GM23338 (cell line): ENCODE data around the gene REELD1. TPM values are rescaled to one million over a fixed set of nuclear protein-coding genes. Genes with fewer than 3 reads are reported as not detected.

Experiments
- ATAC-seq: fragments of 200-7000 bp; cut with Tn5 transposase; 3 replicates; pipeline ENCODE4 v1.9.1; 2020
- DNase-seq: peaks from one replicate; pipeline ENCODE4 v3.0.0-alpha.2; 2015; ENCODE audit warnings: low spot score
- H2AFZ ChIP-seq: fragments of 200-600 bp; sonication (generic); 2 replicates; pipeline ENCODE4 v1.8.0; 2016; ENCODE audit warnings: antibody characterized with exemption, mild to moderate bottlenecking, moderate library complexity
- H3F3A ChIP-seq: fragments of 200-600 bp; sonication (generic); replicated peaks from 2 replicates; pipeline ENCODE4 v1.8.0; 2017; ENCODE audit warnings: antibody characterized with exemption, mixed run types, low read depth
- H3K27ac ChIP-seq: fragments of 200-600 bp; sonication (generic); 2 replicates; pipeline ENCODE4 v1.6.1; 2016; ENCODE audit warnings: low read depth
- H3K27me3 ChIP-seq: fragments of 200-600 bp; sonication (generic); 2 replicates; pipeline ENCODE4 v1.8.0; 2016; ENCODE audit warnings: mild to moderate bottlenecking, mixed run types, moderate library complexity; ENCODE audit not compliant: insufficient read depth
- H3K36me3 ChIP-seq: fragments of 200-600 bp; sonication (generic); 2 replicates; pipeline ENCODE4 v1.8.0; 2016; ENCODE audit warnings: mild to moderate bottlenecking; ENCODE audit not compliant: insufficient read depth
- H3K4me1 ChIP-seq: fragments of 200-600 bp; sonication (generic); 2 replicates; pipeline ENCODE4 v1.8.0; 2016; ENCODE audit warnings: mild to moderate bottlenecking, moderate library complexity; ENCODE audit not compliant: insufficient read depth
- H3K4me2 ChIP-seq: fragments of 200-600 bp; sonication (generic); 2 replicates; pipeline ENCODE4 v1.7.1; 2017; ENCODE audit warnings: mixed run types
- H3K4me3 ChIP-seq: fragments of 200-600 bp; sonication (generic); 2 replicates; pipeline ENCODE4 v1.6.1; 2016; ENCODE audit warnings: mixed run types
- H3K79me2 ChIP-seq: fragments of 200-600 bp; sonication (generic); replicated peaks from 2 replicates; pipeline ENCODE4 v1.8.0; 2017; ENCODE audit warnings: mild to moderate bottlenecking; ENCODE audit not compliant: insufficient read depth
- H3K9me2 ChIP-seq: fragments of 200-600 bp; sonication (generic); 2 replicates; pipeline ENCODE4 v1.8.0; 2017; ENCODE audit not compliant: insufficient read depth
- H4K20me1 ChIP-seq: fragments of 200-600 bp; sonication (generic); replicated peaks from 2 replicates; pipeline ENCODE4 v1.8.0; 2017; ENCODE audit warnings: mild to moderate bottlenecking; ENCODE audit not compliant: insufficient read depth
- H3K27ac Mint-ChIP-seq: 2 replicates; pipeline ENCODE4 v1.8.0; 2020; ENCODE audit warnings: inconsistent platforms, mild to moderate bottlenecking, moderate library complexity, mixed read lengths
- H3K27me3 Mint-ChIP-seq: 3 replicates; pipeline ENCODE4 v1.8.0; 2022; ENCODE audit warnings: low read depth, mild to moderate bottlenecking, moderate library complexity, mixed read lengths, inconsistent platforms; ENCODE audit not compliant: insufficient read depth, poor library complexity
- H3K36me3 Mint-ChIP-seq: 3 replicates; pipeline ENCODE4 v1.8.0; 2021; ENCODE audit warnings: low read depth, mild to moderate bottlenecking, inconsistent platforms, moderate library complexity, mixed read lengths
- H3K4me1 Mint-ChIP-seq: 3 replicates; pipeline ENCODE4 v1.8.0; 2020; ENCODE audit warnings: mild to moderate bottlenecking, inconsistent platforms, mixed read lengths
- H3K4me3 Mint-ChIP-seq: 3 replicates; pipeline ENCODE4 v1.8.0; 2021; ENCODE audit warnings: moderate library complexity, mild to moderate bottlenecking, inconsistent platforms, mixed read lengths
- H3K9me3 Mint-ChIP-seq: 3 replicates; pipeline ENCODE4 v1.8.0; 2020; ENCODE audit warnings: moderate library complexity, mild to moderate bottlenecking, inconsistent platforms, mixed read lengths
- EZH2 ChIP-seq: fragments of 200-600 bp; sonication (generic); IDR thresholded peaks from one replicate; pipeline ENCODE4 v1.8.0; 2017; ENCODE audit warnings: antibody characterized with exemption, mild to moderate bottlenecking, low read depth; ENCODE audit not compliant: unreplicated experiment
- STAT1 ChIP-seq: IDR thresholded peaks from one replicate; pipeline ENCODE4 v1.6.1; 2016; ENCODE audit warnings: antibody characterized with exemption; ENCODE audit not compliant: unreplicated experiment
- polyA plus RNA-seq: library from polyadenylated mRNA; unstranded; fragments of >200 nt; fragmentation: Nextera tagmentation; extraction: Ambion mirVana; gene quantifications from 2 replicates; pipeline ENCODE4 v1.2.1, GENCODE V29; 2016
- total RNA-seq: library from RNA; depleted of rRNA; stranded (reverse); fragments of >200 nt; shearing (Covaris generic); gene quantifications from 2 replicates; pipeline ENCODE4 v1.2.3, GENCODE V29; 2014
- TF ChIP-seq, protein P1 (sequence below), 2 experiments: fragments of 200-600 bp in 1 of 2; sonication (generic) in 1 of 2; conservative IDR thresholded peaks; 2 replicates each; pipeline versions ENCODE4 v1.5.1 to v1.6.1; 2016 to 2017; ENCODE audit warnings: antibody characterized with exemption in 2 of 2, low read depth in 2 of 2, mild to moderate bottlenecking in 2 of 2, moderate library complexity in 1 of 2
- TF ChIP-seq, protein P2 (sequence below): fragments of 250-450 bp; sonication (Bioruptor Pico); IDR thresholded peaks from 2 replicates; pipeline ENCODE4 v1.5.0; 2020; ENCODE audit warnings: mild to moderate bottlenecking, moderate library complexity

The REELD1 gene
- total and polyA plus RNA-seq, 2 experiments from 2014 or later, result 0.19 TPM; not detected in 1

DNA sequence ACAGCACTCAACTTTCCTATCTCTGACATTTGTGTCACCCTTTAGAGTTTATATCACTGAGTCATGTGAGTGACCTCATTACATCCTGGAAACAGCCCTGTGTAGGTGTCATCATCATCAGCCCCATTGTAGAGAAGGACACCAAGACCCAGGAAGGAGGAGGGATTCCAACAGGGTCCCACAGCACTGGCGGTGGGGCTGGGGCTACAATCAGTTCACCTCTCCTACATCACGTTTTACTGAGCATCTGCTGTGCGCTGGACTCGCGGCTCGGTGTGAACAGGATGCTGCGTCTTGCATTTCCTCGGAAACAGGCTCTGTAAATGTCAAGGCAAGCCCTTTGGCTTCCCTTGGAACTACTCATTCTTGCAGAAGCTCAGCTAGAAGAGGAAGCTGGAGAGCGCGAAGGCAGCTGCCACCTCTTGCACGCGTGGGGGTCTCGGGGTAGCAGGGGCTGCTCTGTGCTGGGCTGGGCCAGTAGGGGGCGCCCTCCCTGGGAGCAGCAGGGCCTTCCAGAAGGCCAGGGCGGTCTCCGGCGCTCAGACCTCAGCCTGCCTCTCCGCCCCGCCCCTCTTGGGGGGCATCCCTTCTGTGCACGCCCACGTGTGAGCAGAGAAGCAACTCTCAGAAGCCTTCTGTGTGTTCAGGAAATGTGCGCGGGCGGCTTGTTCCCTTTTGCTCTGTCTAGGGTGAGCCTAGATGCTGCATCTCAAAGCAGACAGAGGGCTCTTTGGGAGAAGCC, 29.0 kb downstream of the REELD1 start:
- peak; percentile 91 for ATAC-seq
- no peak overlapping the region for H3K4me3 Mint-ChIP-seq
- no peak overlapping the region for H3K27ac Mint-ChIP-seq
- Histone ChIP-seq H3K9me2 (no peaks in the 10 kb centered on the region), H4K20me1 (no peaks in the 10 kb centered on the region), H3K27me3 (no peaks in the 10 kb centered on the region), H3K27ac (no peak overlapping the region), H3K36me3 (no peaks in the 10 kb centered on the region), H3K79me2 (no peaks in the 10 kb centered on the region), H2AFZ (peak overlapping the region; percentile 80), H3K4me2 (no peak overlapping the region), H3F3A (no peaks in the 10 kb centered on the region), H3K4me3 (no peak overlapping the region), H3K4me1 (no peaks in the 10 kb centered on the region)
- peaks cover 2% of the 10 kb centered on the region for H3K27me3 Mint-ChIP-seq
- H3K4me1 Mint-ChIP-seq, result peaks cover 4% of the 10 kb centered on the region
- H3K9me3 Mint-ChIP-seq, result no peaks in the 10 kb centered on the region
- DNase-seq, result peak; percentile 76
- no peaks in the 10 kb centered on the region for H3K36me3 Mint-ChIP-seq
- TF ChIP-seq STAT1 (no peak), EZH2 (no peak)
- TF ChIP-seq, protein P1, sequence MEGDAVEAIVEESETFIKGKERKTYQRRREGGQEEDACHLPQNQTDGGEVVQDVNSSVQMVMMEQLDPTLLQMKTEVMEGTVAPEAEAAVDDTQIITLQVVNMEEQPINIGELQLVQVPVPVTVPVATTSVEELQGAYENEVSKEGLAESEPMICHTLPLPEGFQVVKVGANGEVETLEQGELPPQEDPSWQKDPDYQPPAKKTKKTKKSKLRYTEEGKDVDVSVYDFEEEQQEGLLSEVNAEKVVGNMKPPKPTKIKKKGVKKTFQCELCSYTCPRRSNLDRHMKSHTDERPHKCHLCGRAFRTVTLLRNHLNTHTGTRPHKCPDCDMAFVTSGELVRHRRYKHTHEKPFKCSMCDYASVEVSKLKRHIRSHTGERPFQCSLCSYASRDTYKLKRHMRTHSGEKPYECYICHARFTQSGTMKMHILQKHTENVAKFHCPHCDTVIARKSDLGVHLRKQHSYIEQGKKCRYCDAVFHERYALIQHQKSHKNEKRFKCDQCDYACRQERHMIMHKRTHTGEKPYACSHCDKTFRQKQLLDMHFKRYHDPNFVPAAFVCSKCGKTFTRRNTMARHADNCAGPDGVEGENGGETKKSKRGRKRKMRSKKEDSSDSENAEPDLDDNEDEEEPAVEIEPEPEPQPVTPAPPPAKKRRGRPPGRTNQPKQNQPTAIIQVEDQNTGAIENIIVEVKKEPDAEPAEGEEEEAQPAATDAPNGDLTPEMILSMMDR (conservative IDR thresholded peaks at IDR 0.05; ENCODE audit: low read depth in 2 of 2), result peak; percentile 84 to 91
- TF ChIP-seq, protein P2, sequence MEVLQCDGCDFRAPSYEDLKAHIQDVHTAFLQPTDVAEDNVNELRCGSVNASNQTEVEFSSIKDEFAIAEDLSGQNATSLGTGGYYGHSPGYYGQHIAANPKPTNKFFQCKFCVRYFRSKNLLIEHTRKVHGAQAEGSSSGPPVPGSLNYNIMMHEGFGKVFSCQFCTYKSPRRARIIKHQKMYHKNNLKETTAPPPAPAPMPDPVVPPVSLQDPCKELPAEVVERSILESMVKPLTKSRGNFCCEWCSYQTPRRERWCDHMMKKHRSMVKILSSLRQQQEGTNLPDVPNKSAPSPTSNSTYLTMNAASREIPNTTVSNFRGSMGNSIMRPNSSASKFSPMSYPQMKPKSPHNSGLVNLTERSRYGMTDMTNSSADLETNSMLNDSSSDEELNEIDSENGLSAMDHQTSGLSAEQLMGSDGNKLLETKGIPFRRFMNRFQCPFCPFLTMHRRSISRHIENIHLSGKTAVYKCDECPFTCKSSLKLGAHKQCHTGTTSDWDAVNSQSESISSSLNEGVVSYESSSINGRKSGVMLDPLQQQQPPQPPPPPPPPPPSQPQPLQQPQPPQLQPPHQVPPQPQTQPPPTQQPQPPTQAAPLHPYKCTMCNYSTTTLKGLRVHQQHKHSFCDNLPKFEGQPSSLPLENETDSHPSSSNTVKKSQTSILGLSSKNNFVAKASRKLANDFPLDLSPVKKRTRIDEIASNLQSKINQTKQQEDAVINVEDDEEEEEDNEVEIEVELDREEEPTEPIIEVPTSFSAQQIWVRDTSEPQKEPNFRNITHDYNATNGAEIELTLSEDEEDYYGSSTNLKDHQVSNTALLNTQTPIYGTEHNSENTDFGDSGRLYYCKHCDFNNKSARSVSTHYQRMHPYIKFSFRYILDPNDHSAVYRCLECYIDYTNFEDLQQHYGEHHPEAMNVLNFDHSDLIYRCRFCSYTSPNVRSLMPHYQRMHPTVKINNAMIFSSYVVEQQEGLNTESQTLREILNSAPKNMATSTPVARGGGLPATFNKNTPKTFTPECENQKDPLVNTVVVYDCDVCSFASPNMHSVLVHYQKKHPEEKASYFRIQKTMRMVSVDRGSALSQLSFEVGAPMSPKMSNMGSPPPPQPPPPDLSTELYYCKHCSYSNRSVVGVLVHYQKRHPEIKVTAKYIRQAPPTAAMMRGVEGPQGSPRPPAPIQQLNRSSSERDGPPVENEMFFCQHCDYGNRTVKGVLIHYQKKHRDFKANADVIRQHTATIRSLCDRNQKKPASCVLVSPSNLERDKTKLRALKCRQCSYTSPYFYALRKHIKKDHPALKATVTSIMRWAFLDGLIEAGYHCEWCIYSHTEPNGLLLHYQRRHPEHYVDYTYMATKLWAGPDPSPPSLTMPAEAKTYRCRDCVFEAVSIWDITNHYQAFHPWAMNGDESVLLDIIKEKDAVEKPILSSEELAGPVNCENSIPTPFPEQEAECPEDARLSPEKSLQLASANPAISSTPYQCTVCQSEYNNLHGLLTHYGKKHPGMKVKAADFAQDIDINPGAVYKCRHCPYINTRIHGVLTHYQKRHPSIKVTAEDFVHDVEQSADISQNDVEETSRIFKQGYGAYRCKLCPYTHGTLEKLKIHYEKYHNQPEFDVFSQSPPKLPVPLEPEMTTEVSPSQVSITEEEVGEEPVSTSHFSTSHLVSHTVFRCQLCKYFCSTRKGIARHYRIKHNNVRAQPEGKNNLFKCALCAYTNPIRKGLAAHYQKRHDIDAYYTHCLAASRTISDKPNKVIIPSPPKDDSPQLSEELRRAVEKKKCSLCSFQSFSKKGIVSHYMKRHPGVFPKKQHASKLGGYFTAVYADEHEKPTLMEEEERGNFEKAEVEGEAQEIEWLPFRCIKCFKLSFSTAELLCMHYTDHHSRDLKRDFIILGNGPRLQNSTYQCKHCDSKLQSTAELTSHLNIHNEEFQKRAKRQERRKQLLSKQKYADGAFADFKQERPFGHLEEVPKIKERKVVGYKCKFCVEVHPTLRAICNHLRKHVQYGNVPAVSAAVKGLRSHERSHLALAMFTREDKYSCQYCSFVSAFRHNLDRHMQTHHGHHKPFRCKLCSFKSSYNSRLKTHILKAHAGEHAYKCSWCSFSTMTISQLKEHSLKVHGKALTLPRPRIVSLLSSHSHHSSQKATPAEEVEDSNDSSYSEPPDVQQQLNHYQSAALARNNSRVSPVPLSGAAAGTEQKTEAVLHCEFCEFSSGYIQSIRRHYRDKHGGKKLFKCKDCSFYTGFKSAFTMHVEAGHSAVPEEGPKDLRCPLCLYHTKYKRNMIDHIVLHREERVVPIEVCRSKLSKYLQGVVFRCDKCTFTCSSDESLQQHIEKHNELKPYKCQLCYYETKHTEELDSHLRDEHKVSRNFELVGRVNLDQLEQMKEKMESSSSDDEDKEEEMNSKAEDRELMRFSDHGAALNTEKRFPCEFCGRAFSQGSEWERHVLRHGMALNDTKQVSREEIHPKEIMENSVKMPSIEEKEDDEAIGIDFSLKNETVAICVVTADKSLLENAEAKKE (CRISPR knock-in tag), result no peak
